GM12878 (cell line): ENCODE results near the gene ITGA1.

Source experiments
- CEBPB ChIP-seq, 2 experiments: fragments of 150-350 bp in 1 of 2; IDR thresholded peaks; 2 replicates each; pipeline ENCODE4 v1.6.1; 2012 to 2014; ENCODE audit warnings: low read depth in 2 of 2, low read length in 2 of 2, borderline replicate concordance in 1 of 2, inconsistent platforms in 1 of 2
- HDAC6 ChIP-seq: fragments of 200-600 bp; sonication (generic); IDR thresholded peaks from one replicate; pipeline ENCODE4 v1.8.0; 2017; ENCODE audit warnings: antibody characterized with exemption; ENCODE audit not compliant: unreplicated experiment
- MXI1 ChIP-seq: fragments of 150-350 bp; IDR thresholded peaks from 2 replicates; pipeline ENCODE4 v1.6.1; 2011; ENCODE audit warnings: low read depth, mild to moderate bottlenecking, inconsistent platforms, low read length, improper control_type of control experiment
- NFIC ChIP-seq: IDR thresholded peaks from 2 replicates; pipeline ENCODE4 v1.6.1; 2012; ENCODE audit warnings: low read depth, mild to moderate bottlenecking, inconsistent platforms, low read length, moderate library complexity
- TF ChIP-seq, protein P1 (sequence below), 3 experiments: IDR thresholded peaks in 2 of 3; conservative IDR thresholded peaks in 1 of 3; 2 replicates each; pipeline ENCODE4 v1.5.1; 2011; ENCODE audit warnings: low read depth in 3 of 3, low read length in 3 of 3, mild to moderate bottlenecking in 3 of 3, control low read depth in 2 of 3, moderate library complexity in 2 of 3, inconsistent platforms in 1 of 3, mixed read lengths in 1 of 3; ENCODE audit not compliant: control insufficient read depth in 2 of 3, insufficient read depth in 1 of 3; ENCODE audit errors: extremely low read depth in 1 of 3

DNA sequence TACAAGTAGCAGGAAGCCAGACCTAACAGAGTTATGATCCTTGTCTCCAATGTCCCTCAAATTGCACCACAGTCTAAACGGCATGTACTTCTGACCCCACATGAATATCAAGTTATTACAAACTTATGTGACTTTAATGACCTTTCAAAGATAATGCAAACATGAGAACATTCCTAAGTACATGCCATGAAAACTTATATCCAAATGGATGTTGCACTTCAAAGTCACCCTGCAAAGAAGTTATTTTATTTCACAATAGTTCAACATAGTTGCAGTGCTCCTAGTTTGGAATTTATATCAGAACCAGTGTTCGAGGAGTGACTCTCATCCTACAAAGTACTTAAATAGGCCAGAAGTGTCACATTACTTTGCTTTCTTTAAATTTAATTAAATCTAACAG is 41.2 kb upstream of the ITGA1 start:
- TF ChIP-seq MXI1, result no peak
- no peak for TF ChIP-seq HDAC6
- TF ChIP-seq, protein P1, sequence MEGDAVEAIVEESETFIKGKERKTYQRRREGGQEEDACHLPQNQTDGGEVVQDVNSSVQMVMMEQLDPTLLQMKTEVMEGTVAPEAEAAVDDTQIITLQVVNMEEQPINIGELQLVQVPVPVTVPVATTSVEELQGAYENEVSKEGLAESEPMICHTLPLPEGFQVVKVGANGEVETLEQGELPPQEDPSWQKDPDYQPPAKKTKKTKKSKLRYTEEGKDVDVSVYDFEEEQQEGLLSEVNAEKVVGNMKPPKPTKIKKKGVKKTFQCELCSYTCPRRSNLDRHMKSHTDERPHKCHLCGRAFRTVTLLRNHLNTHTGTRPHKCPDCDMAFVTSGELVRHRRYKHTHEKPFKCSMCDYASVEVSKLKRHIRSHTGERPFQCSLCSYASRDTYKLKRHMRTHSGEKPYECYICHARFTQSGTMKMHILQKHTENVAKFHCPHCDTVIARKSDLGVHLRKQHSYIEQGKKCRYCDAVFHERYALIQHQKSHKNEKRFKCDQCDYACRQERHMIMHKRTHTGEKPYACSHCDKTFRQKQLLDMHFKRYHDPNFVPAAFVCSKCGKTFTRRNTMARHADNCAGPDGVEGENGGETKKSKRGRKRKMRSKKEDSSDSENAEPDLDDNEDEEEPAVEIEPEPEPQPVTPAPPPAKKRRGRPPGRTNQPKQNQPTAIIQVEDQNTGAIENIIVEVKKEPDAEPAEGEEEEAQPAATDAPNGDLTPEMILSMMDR (IDR thresholded peaks at IDR 0.05 in 2 of 3, conservative IDR thresholded peaks at IDR 0.05 in 1 of 3; ENCODE audit: control insufficient read depth in 2 of 3, extremely low read depth in 1 of 3, insufficient read depth in 1 of 3, low read depth in 3 of 3, low read length in 3 of 3), result no peak
- no peak for TF ChIP-seq CEBPB (IDR thresholded peaks at IDR 0.05; ENCODE audit: borderline replicate concordance in 1 of 2, low read depth in 2 of 2, low read length in 2 of 2)
- no peak for TF ChIP-seq NFIC
